B cell (primary cell): Measurements from ENCODE around the gene LMLN. TPM values are rescaled to one million over a fixed set of nuclear protein-coding genes. Genes with fewer than 3 reads are reported as not detected.

Experiments
- ATAC-seq: fragments of 200-7000 bp; cut with Tn5 transposase; one replicate; pipeline ENCODE4 v1.10.0; 2021; ENCODE audit warnings: low read depth, mild to moderate bottlenecking, moderate number of reproducible peaks, moderate library complexity
- CTCF ChIA-PET: fragments of 350-600 bp; sonication (Branson Sonifier 250); formaldehyde crosslinking; loops from one replicate; lab custom pipeline; 2021; ENCODE audit warnings: antibody characterized with exemption, inconsistent platforms; lab: Charles Lee
- POLR2A ChIA-PET: fragments of 350-600 bp; sonication (Branson Sonifier 250); formaldehyde crosslinking; loops from one replicate; lab custom pipeline; 2021; ENCODE audit warnings: antibody characterized with exemption; lab: Charles Lee
- DNase-seq: peaks from one replicate; pipeline ENCODE4 v3.0.0; 2013
- H2AFZ ChIP-seq: 2 replicates; pipeline ENCODE4 v1.6.1; 2012; ENCODE audit warnings: mild to moderate bottlenecking, low read depth, low read length; ENCODE audit not compliant: insufficient read depth, poor library complexity, severe bottlenecking
- H3K27ac ChIP-seq, 2 donors: 1 replicate in 1 of 2; 2 replicates in 1 of 2; pipeline ENCODE4 v1.5.1; 2012 to 2013; ENCODE audit warnings: low read length in 2 of 2, mild to moderate bottlenecking in 2 of 2, moderate library complexity in 1 of 2
- H3K27me3 ChIP-seq, 4 experiments: fragments of 200-600 bp in 1 of 4; sonication (generic) in 1 of 4; replicated peaks in 1 of 4; 1 replicate in 2 of 4; 2 replicates in 2 of 4; pipeline versions ENCODE4 v1.6.1 to v1.7.0; 2013 to 2016; ENCODE audit warnings: low read length in 3 of 4, mild to moderate bottlenecking in 2 of 4, mixed read lengths in 1 of 4, moderate library complexity in 1 of 4; ENCODE audit not compliant: insufficient read depth in 4 of 4, control insufficient read depth in 3 of 4; ENCODE audit errors: control extremely low read depth in 1 of 4
- H3K36me3 ChIP-seq, 2 experiments: replicated peaks in 1 of 2; 1 replicate in 1 of 2; 2 replicates in 1 of 2; pipeline versions ENCODE4 v1.6.1 to v1.7.1; 2013; ENCODE audit warnings: low read length in 1 of 2; ENCODE audit not compliant: insufficient read depth in 2 of 2, control insufficient read depth in 1 of 2; ENCODE audit errors: control extremely low read depth in 1 of 2, extremely low read depth in 1 of 2
- H3K4me1 ChIP-seq, 2 donors: fragments of 200-600 bp in 1 of 2; sonication (generic) in 1 of 2; 1 replicate in 1 of 2; 2 replicates in 1 of 2; pipeline versions ENCODE4 v1.5.1 to v1.6.1; 2013 to 2017; ENCODE audit warnings: low read length in 2 of 2; ENCODE audit not compliant: control insufficient read depth in 2 of 2, insufficient read depth in 2 of 2
- H3K4me2 ChIP-seq: replicated peaks from 2 replicates; pipeline ENCODE3; 2012; ENCODE audit warnings: mild to moderate bottlenecking, low read depth, low read length; ENCODE audit not compliant: poor library complexity, severe bottlenecking
- H3K4me3 ChIP-seq, 5 experiments: fragments of 200-600 bp in 1 of 5; sonication (generic) in 1 of 5; 1 replicate in 3 of 5; 2 replicates in 2 of 5; pipeline versions ENCODE4 v1.5.1 to v1.7.0; 2011 to 2016; ENCODE audit warnings: low read length in 4 of 5, mild to moderate bottlenecking in 4 of 5, low read depth in 2 of 5, control low read depth in 1 of 5, moderate library complexity in 1 of 5; ENCODE audit not compliant: insufficient read depth in 1 of 5; ENCODE audit errors: control extremely low read depth in 1 of 5, extremely low read depth in 1 of 5
- H3K79me2 ChIP-seq: fragments of 200-600 bp; sonication (generic); one replicate; pipeline ENCODE4 v1.6.0; 2016; ENCODE audit warnings: low read length; ENCODE audit not compliant: control insufficient read depth, insufficient read depth
- H3K9ac ChIP-seq: fragments of 200-600 bp; sonication (generic); 2 replicates; pipeline ENCODE4 v1.6.1; 2017; ENCODE audit warnings: mild to moderate bottlenecking, low read length, moderate library complexity
- H3K9me3 ChIP-seq, 3 donors: one replicate each; pipeline versions ENCODE4 v1.6.1 to v1.7.1; 2013; ENCODE audit warnings: low read length in 2 of 3; ENCODE audit not compliant: control insufficient read depth in 2 of 3, insufficient read depth in 1 of 3; ENCODE audit errors: control extremely low read depth in 1 of 3
- H4K20me1 ChIP-seq: 2 replicates; pipeline ENCODE4 v1.6.0; 2012; ENCODE audit warnings: mild to moderate bottlenecking, low read length; ENCODE audit not compliant: insufficient read depth, control insufficient read depth, poor library complexity, severe bottlenecking
- H3K27ac Mint-ChIP-seq: one replicate; pipeline ENCODE4 v1.8.0; 2021; ENCODE audit warnings: mixed read lengths
- H3K27me3 Mint-ChIP-seq: one replicate; pipeline ENCODE4 v1.8.0; 2021; ENCODE audit warnings: mixed read lengths
- H3K4me1 Mint-ChIP-seq: one replicate; pipeline ENCODE4 v1.8.0; 2021; ENCODE audit warnings: mixed read lengths
- H3K4me3 Mint-ChIP-seq: one replicate; pipeline ENCODE4 v1.8.0; 2021; ENCODE audit warnings: mixed read lengths
- H3K9me3 Mint-ChIP-seq: one replicate; pipeline ENCODE4 v1.8.0; 2022; ENCODE audit warnings: mixed read lengths; ENCODE audit not compliant: insufficient read depth
- EZH2 ChIP-seq: IDR thresholded peaks from 2 replicates; pipeline ENCODE4 v1.6.1; 2012; ENCODE audit warnings: borderline replicate concordance, low read depth, mild to moderate bottlenecking, moderate library complexity, low read length; ENCODE audit not compliant: insufficient read depth, poor library complexity, severe bottlenecking
- WGBS: methylation state at CpG from one replicate; pipeline ENCODE4 v1.1.5; 2013; ENCODE audit warnings: missing lambda C conversion rate; ENCODE audit not compliant: insufficient coverage; 5-methylcytosine and 5-hydroxymethylcytosine counted together
- intact Hi-C: fragments of 100-400 bp; cut with micrococcal nuclease; formaldehyde crosslinking; loops from one replicate; pipeline ENCODE4 v1.10.0; 2022
- polyA plus RNA-seq: library from polyadenylated mRNA; depleted of rRNA; stranded (reverse); fragments of >200 nt; gene quantifications from 2 replicates; pipeline ENCODE4 v1.2.3, GENCODE V29; 2012
- total RNA-seq, 2 donors: library from RNA; stranded (reverse); fragments of 120-200 nt in 1 of 2; gene quantifications; 1 replicate in 1 of 2; 2 replicates in 1 of 2; pipeline versions ENCODE4 v1.2.3 to v1.2.4, GENCODE V29; 2013 to 2022
- TF ChIP-seq, protein P1 (sequence below): fragments of 200-600 bp; IDR thresholded peaks from one replicate; pipeline ENCODE4 v1.8.0; 2022; ENCODE audit warnings: antibody characterized with exemption, mild to moderate bottlenecking

The LMLN gene
- total and polyA plus RNA-seq, 2 donors (not counting 1 experiment from before 2014, with no cell fraction given): 1.4 to 6.7 TPM

- ChIA-PET CTCF (interaction anchor here (1.5 kb wide), 1 partner anchor 10 kb away, joined by 5 read pairs; no protein-coding TSS in a partner anchor), POLR2A (no interaction called here)
- Histone ChIP-seq H3K4me1 (peaks cover 19 to 34% of the 10 kb centered on the region in 2 donors), H3K4me2 (no peak overlapping the region), H3K27ac (peak overlapping the region in 1 of 2 donors; percentile 22), H4K20me1 (peaks cover 37% of the 10 kb centered on the region), H3K27me3 (no peaks in the 10 kb centered on the region), H2AFZ (no peak overlapping the region), H3K9ac (no peak overlapping the region), H3K4me3 (no peak overlapping the region), H3K9me3 (no peaks in the 10 kb centered on the region), H3K36me3 (peaks cover 0 to 64% of the 10 kb centered on the region in 2 experiments), H3K79me2 (peaks cover 33% of the 10 kb centered on the region)
- Mint-ChIP-seq H3K4me1 (peaks cover 36% of the 10 kb centered on the region), H3K9me3 (no peaks in the 10 kb centered on the region), H3K27me3 (no peaks in the 10 kb centered on the region), H3K4me3 (no peak overlapping the region), H3K27ac (no peak overlapping the region)
- intact Hi-C loops: no loop called here
- ATAC-seq (no peak), DNase-seq (no peak)
- 91% methylated on average over 7 of the region's 9 CpGs for WGBS
- no peak for TF ChIP-seq EZH2
- TF ChIP-seq, protein P1, sequence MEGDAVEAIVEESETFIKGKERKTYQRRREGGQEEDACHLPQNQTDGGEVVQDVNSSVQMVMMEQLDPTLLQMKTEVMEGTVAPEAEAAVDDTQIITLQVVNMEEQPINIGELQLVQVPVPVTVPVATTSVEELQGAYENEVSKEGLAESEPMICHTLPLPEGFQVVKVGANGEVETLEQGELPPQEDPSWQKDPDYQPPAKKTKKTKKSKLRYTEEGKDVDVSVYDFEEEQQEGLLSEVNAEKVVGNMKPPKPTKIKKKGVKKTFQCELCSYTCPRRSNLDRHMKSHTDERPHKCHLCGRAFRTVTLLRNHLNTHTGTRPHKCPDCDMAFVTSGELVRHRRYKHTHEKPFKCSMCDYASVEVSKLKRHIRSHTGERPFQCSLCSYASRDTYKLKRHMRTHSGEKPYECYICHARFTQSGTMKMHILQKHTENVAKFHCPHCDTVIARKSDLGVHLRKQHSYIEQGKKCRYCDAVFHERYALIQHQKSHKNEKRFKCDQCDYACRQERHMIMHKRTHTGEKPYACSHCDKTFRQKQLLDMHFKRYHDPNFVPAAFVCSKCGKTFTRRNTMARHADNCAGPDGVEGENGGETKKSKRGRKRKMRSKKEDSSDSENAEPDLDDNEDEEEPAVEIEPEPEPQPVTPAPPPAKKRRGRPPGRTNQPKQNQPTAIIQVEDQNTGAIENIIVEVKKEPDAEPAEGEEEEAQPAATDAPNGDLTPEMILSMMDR: no peak
Measured at GRCh38 chr3:197952440-197952839, 7.6 kb upstream of the LMLN start.

GRCh38 chr3:197953325-197953724 lies 6.7 kb upstream of the LMLN start:
- intact Hi-C loops: no loop called here
- no peak for TF ChIP-seq EZH2

More at GRCh38 chr3:197953325-197953724, 6.7 kb upstream of the LMLN start:
- 83% methylated on average over 5 of the region's 6 CpGs for WGBS
- Histone ChIP-seq H3K36me3 (peaks cover 0 to 65% of the 10 kb centered on the region in 2 experiments), H3K79me2 (peaks cover 33% of the 10 kb centered on the region), H4K20me1 (peaks cover 37% of the 10 kb centered on the region), H3K4me1 (peaks cover 19 to 34% of the 10 kb centered on the region in 2 donors), H3K9ac (no peak overlapping the region), H2AFZ (no peak overlapping the region), H3K27ac (no peak overlapping the region), H3K4me3 (no peak overlapping the region), H3K9me3 (no peaks in the 10 kb centered on the region), H3K4me2 (no peak overlapping the region), H3K27me3 (no peaks in the 10 kb centered on the region)
- CTCF ChIA-PET: interaction anchor here (1.5 kb wide), 1 partner anchor 10 kb away, joined by 5 read pairs; no protein-coding TSS in a partner anchor
- H3K27me3 Mint-ChIP-seq: no peaks in the 10 kb centered on the region
- H3K27ac Mint-ChIP-seq: no peak overlapping the region
- H3K4me1 Mint-ChIP-seq: peaks cover 41% of the 10 kb centered on the region
- H3K9me3 Mint-ChIP-seq: no peaks in the 10 kb centered on the region
- H3K4me3 Mint-ChIP-seq: peak overlapping the region; percentile 17
- no peak for ATAC-seq
- POLR2A ChIA-PET: no interaction called here
- DNase-seq: no peak
